ENCODE measurements around the gene SYMPK.
A peak's percentile ranks its signal among the peaks of the same experiment; 100 is the strongest.

Gene SYMPK

GRCh38 chr19:45825917-45826893, 36.7 kb downstream of the SYMPK start:
- FAIRE-seq (no peak), DNase-seq (ENCODE audit: low spot score) (no peak)

- FAIRE-seq (no peak), DNase-seq (ENCODE audit: low spot score) (no peak)
Measured at GRCh38 chr19:45825263-45825605, 37.7 kb downstream of the SYMPK start.

DNA sequence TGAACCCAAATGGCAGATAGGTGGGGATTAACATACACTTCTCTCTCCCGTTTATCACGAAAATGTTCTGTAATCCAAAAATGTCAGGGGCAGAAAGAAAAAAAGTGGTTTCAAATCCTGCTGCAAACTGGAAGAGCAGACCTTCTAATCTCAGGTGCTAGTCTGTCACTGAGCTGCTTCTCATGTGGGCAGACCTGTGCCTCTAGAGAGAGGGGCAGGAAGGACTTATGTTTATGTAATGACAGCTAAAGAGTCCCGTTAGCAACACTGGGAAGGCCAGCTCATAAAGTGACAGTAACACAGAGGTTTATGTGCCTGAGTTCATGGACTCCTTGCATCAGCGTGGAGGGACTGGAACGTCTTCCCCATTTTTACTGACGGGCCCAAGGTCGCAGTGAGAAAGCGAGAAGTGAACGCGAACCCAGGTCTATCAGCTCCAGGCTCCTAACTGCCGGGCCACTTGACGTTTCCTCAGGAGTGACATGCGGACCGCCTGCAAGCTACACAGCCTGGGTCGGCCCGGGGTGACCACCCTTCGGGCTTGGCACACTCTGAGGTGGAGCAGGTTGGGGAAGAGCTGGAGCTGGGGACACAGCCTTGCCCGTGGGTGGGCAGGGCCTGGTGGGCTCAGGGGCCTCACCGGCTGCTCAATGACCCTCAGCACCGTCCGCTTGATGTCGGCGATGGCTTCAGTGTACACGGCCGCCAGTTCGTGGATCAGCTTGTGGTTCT, 38.2 kb downstream of the SYMPK start:
- FAIRE-seq (no peak), DNase-seq (ENCODE audit: low spot score) (no peak)

- DNase-seq (ENCODE audit: low spot score) (no peak), FAIRE-seq (no peak)
Measured at GRCh38 chr19:45824041-45824471, 38.9 kb downstream of the SYMPK start.

GRCh38 chr19:45823182-45823581, 39.8 kb downstream of the SYMPK start:
- FAIRE-seq, result no peak
- DNase-seq (ENCODE audit: low spot score), result no peak

- DNase-seq (ENCODE audit: low spot score) (no peak), FAIRE-seq (no peak)
Measured at GRCh38 chr19:45822716-45823115, 40.2 kb downstream of the SYMPK start.

GRCh38 chr19:45821570-45821969, 41.4 kb downstream of the SYMPK start:
- DNase-seq (ENCODE audit: low spot score) (no peak), FAIRE-seq (no peak)

GRCh38 chr19:45821103-45821521, 41.8 kb downstream of the SYMPK start:
- DNase-seq (ENCODE audit: low spot score), result no peak
- no peak for FAIRE-seq

GRCh38 chr19:45820413-45821102, 42.4 kb downstream of the SYMPK start:
- no peak for DNase-seq (ENCODE audit: low spot score)
- FAIRE-seq, result no peak

DNA sequence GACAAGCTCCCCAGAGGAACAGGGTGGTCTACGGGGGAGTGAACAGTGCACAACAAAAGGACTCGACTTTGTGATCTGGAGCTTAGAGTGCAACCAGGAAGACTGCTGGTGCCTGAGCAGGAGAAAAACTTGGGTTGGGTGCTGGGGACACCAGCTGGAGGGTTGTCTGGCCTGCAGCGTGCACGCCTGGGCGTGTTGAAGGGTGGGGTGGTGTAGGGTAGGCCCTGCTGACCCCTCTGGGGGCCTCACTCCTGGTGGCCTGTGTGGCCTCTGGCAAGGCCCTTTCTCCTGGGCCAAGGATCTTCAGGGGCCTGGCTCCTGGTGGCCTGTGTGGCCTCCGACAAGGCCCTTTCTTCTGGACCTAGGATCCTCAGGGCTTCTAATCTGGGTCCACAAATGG, 43.2 kb downstream of the SYMPK start:
- DNase-seq (ENCODE audit: low spot score) (no peak), FAIRE-seq (no peak)

DNA sequence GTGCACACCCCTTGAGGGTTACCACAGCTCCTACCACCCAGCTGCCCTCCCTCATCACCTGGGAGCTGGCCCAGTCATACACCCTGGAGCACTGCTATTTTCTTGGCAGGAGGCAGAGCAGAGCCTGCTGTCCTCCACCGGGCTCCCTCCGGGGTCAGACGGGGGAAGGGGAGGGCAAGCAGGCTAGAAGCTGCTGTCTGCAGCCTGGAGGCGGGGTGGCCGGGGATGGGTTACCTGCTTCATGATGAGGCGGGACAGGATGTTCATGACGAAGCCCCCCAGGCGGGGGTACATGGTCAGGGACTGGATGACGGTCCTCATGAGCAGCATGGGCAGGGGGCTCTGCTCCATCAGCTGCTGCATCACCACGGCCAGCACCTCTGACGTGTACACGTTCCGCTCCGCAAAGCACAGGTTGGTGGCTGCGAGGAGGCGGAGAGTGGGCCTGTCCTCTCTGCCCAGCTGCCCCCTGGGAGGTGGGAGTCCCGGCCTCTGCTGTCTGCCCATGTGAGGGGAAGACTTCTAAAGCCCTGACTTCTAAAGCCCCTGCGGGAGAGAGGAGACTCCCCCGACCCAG, 45.1 kb downstream of the SYMPK start:
- FAIRE-seq (no peak), DNase-seq (ENCODE audit: low spot score) (no peak)

- DNase-seq (ENCODE audit: low spot score) (peak; percentile 83), FAIRE-seq (peak; percentile 81)
Measured at GRCh38 chr19:45817010-45817724, 45.8 kb downstream of the SYMPK start.

- no peak for FAIRE-seq
- no peak for DNase-seq (ENCODE audit: low spot score)
Measured at GRCh38 chr19:45816236-45817009, 46.5 kb downstream of the SYMPK start.

DNA sequence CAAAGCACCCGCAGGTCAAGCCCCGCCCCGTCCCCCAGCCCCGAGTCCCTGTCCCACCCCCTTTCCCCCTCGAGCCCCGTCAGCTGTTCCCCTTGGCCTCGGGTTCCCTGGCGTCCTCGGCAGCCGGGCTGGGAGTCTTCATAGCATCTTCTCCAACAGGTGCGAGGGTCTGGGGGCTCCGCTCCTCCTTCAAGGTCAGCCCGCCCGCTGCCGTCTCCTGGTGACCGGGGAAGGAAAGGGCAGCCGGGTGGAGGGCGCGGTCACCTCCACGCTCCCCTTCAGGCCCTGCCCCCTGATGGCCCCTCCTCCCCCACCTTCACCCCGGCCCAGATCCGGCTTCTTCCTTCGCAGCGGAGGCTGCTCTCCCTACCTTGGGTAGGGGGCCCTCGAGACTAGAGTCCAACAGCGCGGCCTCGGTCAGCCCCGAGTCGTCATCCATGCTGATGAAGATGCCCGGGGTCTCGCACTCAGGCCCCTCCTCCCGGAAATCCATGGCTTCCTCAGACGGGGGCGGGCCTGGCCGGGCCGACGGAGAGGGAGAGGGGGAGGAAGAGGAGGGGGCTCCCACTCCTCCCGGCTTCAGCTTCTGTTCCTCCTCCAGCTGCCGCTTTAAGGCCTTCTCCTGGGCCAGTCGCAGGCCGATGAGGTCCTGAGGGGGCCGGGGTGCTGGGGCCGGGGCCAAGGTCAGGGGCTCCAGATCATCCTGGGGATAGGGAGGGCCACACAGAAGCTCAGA, 47.3 kb downstream of the SYMPK start:
- DNase-seq (ENCODE audit: low spot score), result no peak
- FAIRE-seq, result no peak

- FAIRE-seq, result no peak
- DNase-seq (ENCODE audit: low spot score), result no peak
Measured at GRCh38 chr19:45814851-45815480, 48.0 kb downstream of the SYMPK start, which contains the start of gene RSPH6A. TSS of gene RSPH6A (minus strand) at chr19:45815308. CDS start at chr19:45815176, 132 bp downstream.

- DNase-seq (ENCODE audit: low spot score) (no peak), FAIRE-seq (no peak)
Measured at GRCh38 chr19:45814166-45814780, 48.7 kb downstream of the SYMPK start.

DNA sequence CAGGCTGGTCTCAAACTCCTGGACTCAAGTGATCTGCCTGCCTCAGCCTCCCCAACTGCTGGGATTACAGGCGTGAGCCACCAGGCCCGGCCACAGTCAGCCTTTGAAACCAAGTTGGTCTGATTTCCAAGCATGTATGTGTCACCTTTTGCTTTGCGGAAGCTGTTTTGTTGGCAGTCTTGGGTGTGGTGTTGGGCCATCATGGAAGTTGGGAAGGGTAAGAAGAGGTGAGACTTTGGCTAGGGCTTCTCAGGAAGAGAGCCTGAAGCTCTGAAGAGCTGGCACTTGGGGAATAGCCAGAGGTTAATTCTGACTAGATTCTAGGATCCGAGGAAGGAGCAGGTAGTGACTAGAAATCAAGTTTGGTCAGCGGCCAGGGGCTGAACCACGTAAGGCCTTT, 50.6 kb downstream of the SYMPK start:
- DNase-seq (ENCODE audit: low spot score) (no peak), FAIRE-seq (no peak)

DNA sequence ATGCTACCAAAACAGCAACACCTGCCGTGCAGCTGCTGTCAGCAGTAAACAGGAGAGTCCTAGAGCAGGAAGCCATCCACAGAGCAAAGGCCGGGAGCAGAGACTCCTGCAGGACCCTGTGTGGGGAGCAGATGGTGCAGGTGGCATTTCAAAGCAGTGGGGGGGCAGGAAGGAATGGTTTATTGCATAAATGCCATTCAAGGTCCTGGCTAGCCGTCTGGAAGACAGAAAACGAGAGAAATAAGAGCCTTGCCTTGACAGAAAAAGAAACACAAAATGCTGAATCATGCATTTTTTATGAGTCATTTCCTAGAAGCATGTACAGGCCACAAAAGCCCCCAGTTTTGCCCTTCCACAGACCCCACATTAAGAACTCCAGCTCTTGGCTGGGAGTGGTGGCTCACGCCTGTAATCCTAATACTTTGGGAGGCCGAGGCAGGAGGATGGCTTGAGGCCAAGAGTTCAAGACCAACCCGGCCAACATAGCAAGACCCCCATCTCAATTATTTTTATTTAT, 53.2 kb downstream of the SYMPK start:
- DNase-seq (ENCODE audit: low spot score), result peak; percentile 73
- no peak for FAIRE-seq

Data from RCC 7860 (cell line).